Measurements from ENCODE around the gene UBA6.

GRCh38 chr4:67721770-67722597 is 21.0 kb upstream of the UBA6 start:
- TF ChIP-seq, protein P1, sequence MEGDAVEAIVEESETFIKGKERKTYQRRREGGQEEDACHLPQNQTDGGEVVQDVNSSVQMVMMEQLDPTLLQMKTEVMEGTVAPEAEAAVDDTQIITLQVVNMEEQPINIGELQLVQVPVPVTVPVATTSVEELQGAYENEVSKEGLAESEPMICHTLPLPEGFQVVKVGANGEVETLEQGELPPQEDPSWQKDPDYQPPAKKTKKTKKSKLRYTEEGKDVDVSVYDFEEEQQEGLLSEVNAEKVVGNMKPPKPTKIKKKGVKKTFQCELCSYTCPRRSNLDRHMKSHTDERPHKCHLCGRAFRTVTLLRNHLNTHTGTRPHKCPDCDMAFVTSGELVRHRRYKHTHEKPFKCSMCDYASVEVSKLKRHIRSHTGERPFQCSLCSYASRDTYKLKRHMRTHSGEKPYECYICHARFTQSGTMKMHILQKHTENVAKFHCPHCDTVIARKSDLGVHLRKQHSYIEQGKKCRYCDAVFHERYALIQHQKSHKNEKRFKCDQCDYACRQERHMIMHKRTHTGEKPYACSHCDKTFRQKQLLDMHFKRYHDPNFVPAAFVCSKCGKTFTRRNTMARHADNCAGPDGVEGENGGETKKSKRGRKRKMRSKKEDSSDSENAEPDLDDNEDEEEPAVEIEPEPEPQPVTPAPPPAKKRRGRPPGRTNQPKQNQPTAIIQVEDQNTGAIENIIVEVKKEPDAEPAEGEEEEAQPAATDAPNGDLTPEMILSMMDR (IDR thresholded peaks at IDR 0.05), result no peak
- no peak for TF ChIP-seq POLR2A (IDR thresholded peaks at IDR 0.05)

Data from uterus (tissue), 2 donors.